K562 (cell line): ENCODE results near the gene AKT2. TPM values are rescaled to one million over a fixed set of nuclear protein-coding genes. Genes with fewer than 3 reads are reported as not detected.

Source experiments
- ARNT ChIP-seq, 2 experiments: fragments of 450-650 bp; IDR thresholded peaks; 2 replicates each; pipeline ENCODE4 v1.6.1; 2016; ENCODE audit warnings: mild to moderate bottlenecking in 1 of 2
- NR2C2 ChIP-seq, 2 experiments: fragments of 200-800 bp in 1 of 2; sonication (Bioruptor generic) in 1 of 2; sonication (generic) in 1 of 2; formaldehyde crosslinking in 1 of 2; IDR thresholded peaks; 2 replicates each; pipeline versions ENCODE4 v1.6.1 to v1.8.0; 2016 to 2022; ENCODE audit warnings: mild to moderate bottlenecking in 1 of 2, missing compliant biosample characterization in 1 of 2, missing genetic modification characterization in 1 of 2, missing genetic modification reagents in 1 of 2
- NRF1 ChIP-seq, 2 experiments: fragments of 450-650 bp; IDR thresholded peaks in 1 of 2; conservative IDR thresholded peaks in 1 of 2; 2 replicates each; pipeline ENCODE4 v1.6.1; 2014; ENCODE audit warnings: mild to moderate bottlenecking in 2 of 2
- RBFOX2 ChIP-seq: fragments of 200-400 bp; formaldehyde crosslinking; IDR thresholded peaks from 2 replicates; pipeline ENCODE4 v1.6.1; 2017; ENCODE audit warnings: low read depth, mild to moderate bottlenecking, low read length, moderate library complexity
- SIN3B ChIP-seq: fragments of 450-650 bp; IDR thresholded peaks from 2 replicates; pipeline ENCODE4 v1.6.1; 2017; ENCODE audit warnings: low read depth, mild to moderate bottlenecking, moderate library complexity
- ZBTB7A ChIP-seq: IDR thresholded peaks from 2 replicates; pipeline ENCODE4 v1.6.1; 2011; ENCODE audit warnings: low read depth, mild to moderate bottlenecking, low read length, moderate library complexity, borderline replicate concordance; ENCODE audit not compliant: control insufficient read depth
- ZC3H8 ChIP-seq: fragments of 450-650 bp; IDR thresholded peaks from 2 replicates; pipeline ENCODE4 v1.6.1; 2017
- ZEB2 ChIP-seq: fragments of 450-650 bp; IDR thresholded peaks from 2 replicates; pipeline ENCODE4 v1.6.1; 2016
- ZNF143 ChIP-seq: sonication (generic); formaldehyde crosslinking; IDR thresholded peaks from 2 replicates; pipeline ENCODE4 v1.9.0; 2022; ENCODE audit warnings: mild to moderate bottlenecking, missing genetic modification reagents
- polyA plus RNA-seq, 8 experiments: library from polyadenylated mRNA; depleted of rRNA in 4 of 8; stranded (reverse) in 5 of 8; unstranded in 3 of 8; fragments of >200 nt; fragmentation: Nextera tagmentation in 2 of 8; fragmentation: Illumina TruSeq in 1 of 8; extraction: Ambion mirVana in 2 of 8; extraction: Trizol in 1 of 8; gene quantifications; 2 replicates each; pipeline versions ENCODE4 v1.2.1 to v1.2.3, GENCODE V29; 2011 to 2014; ENCODE audit warnings: inconsistent platforms in 1 of 8, missing spikeins in 1 of 8
- total RNA-seq, 7 experiments: library from RNA; depleted of rRNA in 6 of 7; stranded (reverse); fragments of >200 nt in 6 of 7; fragmentation: Illumina TruSeq in 2 of 7; extraction: Trizol in 2 of 7; gene quantifications; 2 replicates each; pipeline versions ENCODE4 v1.2.1 to v1.2.3, GENCODE V29; 2011 to 2021; ENCODE audit warnings: low replicate concordance in 1 of 7
- TF ChIP-seq, protein P1 (sequence below), 2 experiments: fragments of 450-650 bp in 1 of 2; IDR thresholded peaks; 2 replicates each; pipeline ENCODE4 v1.6.1; 2011 to 2017; ENCODE audit warnings: low read depth in 2 of 2, antibody characterized with exemption in 1 of 2, borderline replicate concordance in 1 of 2, low read length in 1 of 2, mild to moderate bottlenecking in 1 of 2, mixed read lengths in 1 of 2; ENCODE audit not compliant: control insufficient read depth in 1 of 2
- TF ChIP-seq, protein P2 (sequence below): fragments of 450-650 bp; IDR thresholded peaks from 2 replicates; pipeline ENCODE4 v1.6.1; 2017; ENCODE audit warnings: mild to moderate bottlenecking, moderate library complexity
- TF ChIP-seq, protein P3 (sequence below): fragments of 450-650 bp; formaldehyde crosslinking; IDR thresholded peaks from 2 replicates; pipeline ENCODE4 v1.4.0; 2020; ENCODE audit warnings: mild to moderate bottlenecking
- TF ChIP-seq, protein P4 (sequence below): fragments of 450-650 bp; IDR thresholded peaks from 2 replicates; pipeline ENCODE4 v1.6.1; 2014; ENCODE audit warnings: low read depth, mild to moderate bottlenecking, moderate library complexity, borderline replicate concordance
- TF ChIP-seq, protein P5 (sequence below): sonication (generic); formaldehyde crosslinking; IDR thresholded peaks from 2 replicates; pipeline ENCODE4 v1.8.0; 2023; ENCODE audit warnings: mild to moderate bottlenecking, missing genetic modification reagents

AKT2 gene
- total and polyA plus RNA-seq, 9 of the 15 experiments (the other 6 are each of a cell fraction or from before 2014, with no cell fraction given): 1.1 to 132 (median 67.7) TPM

DNA sequence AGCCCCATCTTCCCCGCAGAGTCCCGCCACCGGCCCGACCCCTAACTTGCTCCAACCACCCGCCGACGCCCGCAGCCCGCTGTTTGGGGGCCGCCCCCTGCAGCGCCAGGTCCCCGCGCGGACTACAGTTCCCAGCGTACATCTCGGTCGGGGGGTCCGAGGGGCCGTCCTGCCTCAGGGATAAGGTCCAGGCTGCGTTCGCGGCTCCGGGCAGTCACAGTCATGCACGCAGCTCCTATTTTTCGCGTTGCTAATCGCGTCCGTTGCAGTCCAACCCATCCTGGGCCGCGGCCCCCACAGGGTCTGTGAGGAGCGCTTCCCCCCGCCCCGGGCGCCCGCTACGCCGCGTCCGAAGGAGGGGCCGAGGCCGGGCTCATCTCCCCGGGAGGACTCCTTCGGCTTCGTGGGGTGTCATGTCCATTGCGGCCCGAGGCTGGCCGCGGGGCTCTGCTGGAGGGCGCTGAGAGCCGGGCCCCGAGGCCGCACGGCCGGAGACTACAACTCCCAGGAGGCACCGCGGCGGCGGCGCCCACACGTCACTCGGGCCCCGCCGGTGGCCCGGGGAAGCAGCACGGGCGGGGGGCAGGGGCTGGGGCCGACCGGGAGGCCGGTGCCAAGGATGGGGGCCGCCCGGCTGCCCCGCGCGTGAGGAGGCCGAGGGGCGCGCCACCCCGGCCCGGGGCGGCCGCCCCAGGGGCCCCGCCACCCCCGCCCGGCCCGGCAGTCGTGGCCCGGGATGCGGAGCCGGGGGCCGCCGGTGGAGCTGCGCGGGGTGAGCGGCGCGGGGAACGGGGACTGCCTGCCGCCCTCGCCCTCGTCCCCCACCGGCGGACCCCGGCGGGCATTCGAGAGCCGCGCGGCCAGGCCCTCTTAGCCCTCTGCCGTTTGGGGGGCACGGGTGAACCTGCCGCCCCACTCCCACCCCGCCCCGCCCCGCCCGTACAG lies 94.0 kb downstream of the AKT2 start, which contains the start of gene MAP3K10 (continued):
- no peak for TF ChIP-seq ZC3H8
- TF ChIP-seq, protein P1, sequence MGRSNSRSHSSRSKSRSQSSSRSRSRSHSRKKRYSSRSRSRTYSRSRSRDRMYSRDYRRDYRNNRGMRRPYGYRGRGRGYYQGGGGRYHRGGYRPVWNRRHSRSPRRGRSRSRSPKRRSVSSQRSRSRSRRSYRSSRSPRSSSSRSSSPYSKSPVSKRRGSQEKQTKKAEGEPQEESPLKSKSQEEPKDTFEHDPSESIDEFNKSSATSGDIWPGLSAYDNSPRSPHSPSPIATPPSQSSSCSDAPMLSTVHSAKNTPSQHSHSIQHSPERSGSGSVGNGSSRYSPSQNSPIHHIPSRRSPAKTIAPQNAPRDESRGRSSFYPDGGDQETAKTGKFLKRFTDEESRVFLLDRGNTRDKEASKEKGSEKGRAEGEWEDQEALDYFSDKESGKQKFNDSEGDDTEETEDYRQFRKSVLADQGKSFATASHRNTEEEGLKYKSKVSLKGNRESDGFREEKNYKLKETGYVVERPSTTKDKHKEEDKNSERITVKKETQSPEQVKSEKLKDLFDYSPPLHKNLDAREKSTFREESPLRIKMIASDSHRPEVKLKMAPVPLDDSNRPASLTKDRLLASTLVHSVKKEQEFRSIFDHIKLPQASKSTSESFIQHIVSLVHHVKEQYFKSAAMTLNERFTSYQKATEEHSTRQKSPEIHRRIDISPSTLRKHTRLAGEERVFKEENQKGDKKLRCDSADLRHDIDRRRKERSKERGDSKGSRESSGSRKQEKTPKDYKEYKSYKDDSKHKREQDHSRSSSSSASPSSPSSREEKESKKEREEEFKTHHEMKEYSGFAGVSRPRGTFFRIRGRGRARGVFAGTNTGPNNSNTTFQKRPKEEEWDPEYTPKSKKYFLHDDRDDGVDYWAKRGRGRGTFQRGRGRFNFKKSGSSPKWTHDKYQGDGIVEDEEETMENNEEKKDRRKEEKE (IDR thresholded peaks at IDR 0.05; ENCODE audit: borderline replicate concordance in 1 of 2, control insufficient read depth in 1 of 2, low read depth in 2 of 2, low read length in 1 of 2): no peak
- TF ChIP-seq, protein P2, sequence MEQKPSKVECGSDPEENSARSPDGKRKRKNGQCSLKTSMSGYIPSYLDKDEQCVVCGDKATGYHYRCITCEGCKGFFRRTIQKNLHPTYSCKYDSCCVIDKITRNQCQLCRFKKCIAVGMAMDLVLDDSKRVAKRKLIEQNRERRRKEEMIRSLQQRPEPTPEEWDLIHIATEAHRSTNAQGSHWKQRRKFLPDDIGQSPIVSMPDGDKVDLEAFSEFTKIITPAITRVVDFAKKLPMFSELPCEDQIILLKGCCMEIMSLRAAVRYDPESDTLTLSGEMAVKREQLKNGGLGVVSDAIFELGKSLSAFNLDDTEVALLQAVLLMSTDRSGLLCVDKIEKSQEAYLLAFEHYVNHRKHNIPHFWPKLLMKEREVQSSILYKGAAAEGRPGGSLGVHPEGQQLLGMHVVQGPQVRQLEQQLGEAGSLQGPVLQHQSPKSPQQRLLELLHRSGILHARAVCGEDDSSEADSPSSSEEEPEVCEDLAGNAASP: no peak
- TF ChIP-seq, protein P3, sequence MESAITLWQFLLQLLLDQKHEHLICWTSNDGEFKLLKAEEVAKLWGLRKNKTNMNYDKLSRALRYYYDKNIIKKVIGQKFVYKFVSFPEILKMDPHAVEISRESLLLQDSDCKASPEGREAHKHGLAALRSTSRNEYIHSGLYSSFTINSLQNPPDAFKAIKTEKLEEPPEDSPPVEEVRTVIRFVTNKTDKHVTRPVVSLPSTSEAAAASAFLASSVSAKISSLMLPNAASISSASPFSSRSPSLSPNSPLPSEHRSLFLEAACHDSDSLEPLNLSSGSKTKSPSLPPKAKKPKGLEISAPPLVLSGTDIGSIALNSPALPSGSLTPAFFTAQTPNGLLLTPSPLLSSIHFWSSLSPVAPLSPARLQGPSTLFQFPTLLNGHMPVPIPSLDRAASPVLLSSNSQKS (CRISPR knock-in tag): no peak
- TF ChIP-seq NRF1 (conservative IDR thresholded peaks at IDR 0.05 in 1 of 2, IDR thresholded peaks at IDR 0.05 in 1 of 2): peak; percentile 31 to 40; a peak in 2 of 4 replicates
- peak; percentile 98 for TF ChIP-seq ZBTB7A
- peak; percentile 69 for TF ChIP-seq RBFOX2
- 0 out of 2 replicates have a peak, but pooled peaks have one; percentile 20 for TF ChIP-seq SIN3B
- TF ChIP-seq ZNF143 (CRISPR knock-in tag): peak; percentile 85
- TF ChIP-seq, protein P4, sequence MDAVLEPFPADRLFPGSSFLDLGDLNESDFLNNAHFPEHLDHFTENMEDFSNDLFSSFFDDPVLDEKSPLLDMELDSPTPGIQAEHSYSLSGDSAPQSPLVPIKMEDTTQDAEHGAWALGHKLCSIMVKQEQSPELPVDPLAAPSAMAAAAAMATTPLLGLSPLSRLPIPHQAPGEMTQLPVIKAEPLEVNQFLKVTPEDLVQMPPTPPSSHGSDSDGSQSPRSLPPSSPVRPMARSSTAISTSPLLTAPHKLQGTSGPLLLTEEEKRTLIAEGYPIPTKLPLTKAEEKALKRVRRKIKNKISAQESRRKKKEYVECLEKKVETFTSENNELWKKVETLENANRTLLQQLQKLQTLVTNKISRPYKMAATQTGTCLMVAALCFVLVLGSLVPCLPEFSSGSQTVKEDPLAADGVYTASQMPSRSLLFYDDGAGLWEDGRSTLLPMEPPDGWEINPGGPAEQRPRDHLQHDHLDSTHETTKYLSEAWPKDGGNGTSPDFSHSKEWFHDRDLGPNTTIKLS: peak; percentile 82; the same call in 1 of the 2 replicates
- TF ChIP-seq ARNT (IDR thresholded peaks at IDR 0.05): no peak
- TF ChIP-seq, protein P5, sequence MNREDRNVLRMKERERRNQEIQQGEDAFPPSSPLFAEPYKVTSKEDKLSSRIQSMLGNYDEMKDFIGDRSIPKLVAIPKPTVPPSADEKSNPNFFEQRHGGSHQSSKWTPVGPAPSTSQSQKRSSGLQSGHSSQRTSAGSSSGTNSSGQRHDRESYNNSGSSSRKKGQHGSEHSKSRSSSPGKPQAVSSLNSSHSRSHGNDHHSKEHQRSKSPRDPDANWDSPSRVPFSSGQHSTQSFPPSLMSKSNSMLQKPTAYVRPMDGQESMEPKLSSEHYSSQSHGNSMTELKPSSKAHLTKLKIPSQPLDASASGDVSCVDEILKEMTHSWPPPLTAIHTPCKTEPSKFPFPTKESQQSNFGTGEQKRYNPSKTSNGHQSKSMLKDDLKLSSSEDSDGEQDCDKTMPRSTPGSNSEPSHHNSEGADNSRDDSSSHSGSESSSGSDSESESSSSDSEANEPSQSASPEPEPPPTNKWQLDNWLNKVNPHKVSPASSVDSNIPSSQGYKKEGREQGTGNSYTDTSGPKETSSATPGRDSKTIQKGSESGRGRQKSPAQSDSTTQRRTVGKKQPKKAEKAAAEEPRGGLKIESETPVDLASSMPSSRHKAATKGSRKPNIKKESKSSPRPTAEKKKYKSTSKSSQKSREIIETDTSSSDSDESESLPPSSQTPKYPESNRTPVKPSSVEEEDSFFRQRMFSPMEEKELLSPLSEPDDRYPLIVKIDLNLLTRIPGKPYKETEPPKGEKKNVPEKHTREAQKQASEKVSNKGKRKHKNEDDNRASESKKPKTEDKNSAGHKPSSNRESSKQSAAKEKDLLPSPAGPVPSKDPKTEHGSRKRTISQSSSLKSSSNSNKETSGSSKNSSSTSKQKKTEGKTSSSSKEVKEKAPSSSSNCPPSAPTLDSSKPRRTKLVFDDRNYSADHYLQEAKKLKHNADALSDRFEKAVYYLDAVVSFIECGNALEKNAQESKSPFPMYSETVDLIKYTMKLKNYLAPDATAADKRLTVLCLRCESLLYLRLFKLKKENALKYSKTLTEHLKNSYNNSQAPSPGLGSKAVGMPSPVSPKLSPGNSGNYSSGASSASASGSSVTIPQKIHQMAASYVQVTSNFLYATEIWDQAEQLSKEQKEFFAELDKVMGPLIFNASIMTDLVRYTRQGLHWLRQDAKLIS (CRISPR knock-in tag): no peak
- no peak for TF ChIP-seq ZEB2
- TF ChIP-seq NR2C2 (CRISPR knock-in tag; IDR thresholded peaks at IDR 0.05): no peak
- TF ChIP-seq NR2C2 (tag; IDR thresholded peaks at IDR 0.05): peak; percentile 70
